GM19023 (cell line): ENCODE results near the gene TNKS1BP1.

Experiments
- ATAC-seq: cut with Tn5 transposase; IDR thresholded peaks from one replicate; pipeline ENCODE4 v1.9.1; 2021; ENCODE audit warnings: mild to moderate bottlenecking, moderate library complexity; ENCODE audit not compliant: unreplicated experiment

TNKS1BP1 gene

GRCh38 chr11:57312511-57313021 is 12.2 kb downstream of the TNKS1BP1 start:
- no peak for ATAC-seq

- peak; percentile 94 for ATAC-seq
Observed at GRCh38 chr11:57311109-57311936, 13.4 kb downstream of the TNKS1BP1 start.

DNA sequence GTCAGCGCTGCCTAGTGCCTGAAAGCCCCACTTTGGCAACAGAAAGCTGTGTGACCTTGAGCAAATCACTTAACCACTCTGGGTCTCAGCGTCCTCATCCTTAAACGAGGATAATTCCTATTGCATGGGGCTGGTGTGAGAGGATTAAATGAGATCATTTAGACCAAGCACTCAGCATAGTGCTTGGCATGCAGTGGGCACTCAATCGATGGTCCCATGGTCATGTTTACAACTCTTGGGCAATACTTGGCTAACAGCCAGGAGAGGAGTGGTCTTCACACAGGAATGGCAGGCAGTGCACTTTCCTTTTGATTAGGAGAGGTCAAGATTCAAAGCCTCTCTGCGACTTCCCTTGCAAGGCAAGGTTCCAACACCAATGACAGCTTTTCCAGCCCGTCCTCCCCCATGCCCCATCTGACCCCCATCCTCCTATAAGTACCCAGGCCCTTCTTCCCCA is 14.1 kb downstream of the TNKS1BP1 start:
- ATAC-seq = no peak

GRCh38 chr11:57310091-57310490 is 14.7 kb downstream of the TNKS1BP1 start:
- no peak for ATAC-seq

GRCh38 chr11:57309106-57310059 is 15.4 kb downstream of the TNKS1BP1 start:
- no peak for ATAC-seq

- no peak for ATAC-seq
Observed at GRCh38 chr11:57308426-57309060, 16.2 kb downstream of the TNKS1BP1 start.

DNA sequence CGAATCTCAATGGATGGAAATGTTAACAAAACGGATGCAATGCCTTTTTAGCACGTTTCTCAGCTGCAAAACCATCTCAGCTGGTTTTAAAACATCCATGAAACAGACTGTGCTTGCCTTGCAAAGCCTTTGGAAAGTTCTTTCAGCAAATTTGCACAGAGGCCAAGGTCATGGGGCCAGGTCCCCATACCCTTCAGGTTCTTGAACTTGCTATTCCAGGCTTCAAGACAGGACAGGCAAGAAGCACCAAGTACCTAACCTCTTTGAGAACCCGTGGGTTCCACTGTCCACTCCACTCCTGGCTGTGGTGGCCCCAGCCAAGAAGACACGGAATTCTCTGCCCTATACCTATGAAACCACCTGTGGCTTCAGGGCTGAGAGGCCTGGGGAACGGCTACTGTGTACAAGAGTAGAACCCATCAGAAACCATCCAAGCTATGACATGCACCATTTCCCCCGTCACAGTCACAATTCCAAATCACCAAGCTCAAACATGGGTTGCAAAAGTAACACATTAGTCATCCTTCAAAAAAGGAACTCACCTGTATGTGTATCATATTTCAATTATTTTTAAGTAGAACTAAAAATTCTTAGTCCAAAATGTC is 17.0 kb downstream of the TNKS1BP1 start:
- no peak for ATAC-seq

DNA sequence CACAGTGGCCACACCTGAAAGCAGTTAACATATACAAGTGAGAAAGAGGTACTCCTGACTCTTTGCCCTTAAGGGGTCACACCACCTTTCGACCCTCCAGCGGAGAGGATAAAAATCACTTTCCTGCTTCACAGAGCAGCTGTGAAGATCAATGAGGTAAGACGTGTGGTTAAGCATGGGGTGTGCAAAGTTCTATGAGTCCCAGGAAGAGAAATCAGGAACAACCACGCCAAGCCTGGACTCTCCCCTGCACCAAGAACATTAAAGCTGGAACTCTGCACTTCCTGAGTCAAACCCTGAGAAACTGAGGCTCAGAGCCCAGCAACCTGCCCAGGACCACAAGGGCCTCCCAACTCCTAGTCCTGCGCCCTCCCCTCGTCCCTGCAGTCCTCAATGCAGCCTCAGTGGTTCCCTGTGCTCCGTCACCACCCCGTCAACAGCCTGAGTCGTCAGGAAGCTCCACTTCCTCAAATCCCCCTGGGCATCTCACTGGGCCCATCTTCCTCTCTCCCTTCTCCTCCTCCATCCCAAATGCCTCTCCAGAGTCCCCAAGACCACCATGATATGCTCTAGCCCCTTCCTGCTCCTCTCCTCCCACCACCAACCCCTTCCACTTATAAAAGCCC is 17.7 kb downstream of the TNKS1BP1 start:
- ATAC-seq = no peak

- ATAC-seq = no peak
Observed at GRCh38 chr11:57306161-57306876, 18.4 kb downstream of the TNKS1BP1 start.

DNA sequence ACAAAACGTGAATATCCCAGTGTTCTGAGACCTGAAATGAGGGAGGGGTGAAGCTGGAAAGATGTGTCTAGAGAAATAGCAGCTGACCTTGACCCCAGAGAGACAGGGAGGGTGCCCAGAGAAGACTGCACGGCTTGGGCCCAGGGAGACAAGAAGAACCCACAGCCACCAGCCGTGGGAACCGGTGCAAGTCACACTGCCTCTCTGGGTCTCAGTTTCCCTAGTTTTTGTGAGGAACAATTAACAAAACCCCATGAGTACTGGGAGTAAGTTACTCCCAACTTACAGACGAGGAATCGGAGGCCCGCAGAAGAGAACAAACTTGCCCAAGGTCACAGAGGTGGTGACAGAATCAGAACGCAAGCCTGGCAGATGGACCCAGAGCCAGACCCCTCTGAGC is 19.2 kb downstream of the TNKS1BP1 start:
- no peak for ATAC-seq

- no peak for ATAC-seq
Observed at GRCh38 chr11:57303990-57304579, 20.7 kb downstream of the TNKS1BP1 start.

GRCh38 chr11:57303280-57303989 is 21.3 kb downstream of the TNKS1BP1 start:
- ATAC-seq = no peak

DNA sequence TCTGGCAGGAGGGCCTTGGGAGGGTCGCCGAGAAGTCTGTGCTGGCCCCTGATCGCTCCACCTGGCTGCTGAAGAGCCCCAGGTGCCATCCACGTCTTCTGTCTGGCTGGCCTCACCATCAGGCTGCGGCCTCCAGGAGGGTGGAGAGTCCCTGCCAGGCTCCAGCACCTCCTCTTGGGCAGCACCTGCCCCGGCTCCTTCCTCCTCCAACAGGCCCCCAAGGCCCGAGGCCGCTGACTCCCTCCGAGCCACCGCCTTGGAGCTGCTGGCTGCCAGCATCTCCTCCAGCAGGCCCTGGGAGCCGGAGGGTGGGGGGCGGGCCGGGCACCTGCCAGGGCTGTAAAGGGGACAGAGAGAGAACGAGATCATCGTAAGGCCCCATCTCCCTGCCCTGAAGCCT is 22.3 kb downstream of the TNKS1BP1 start:
- ATAC-seq = no peak

GRCh38 chr11:57301711-57302423 is 22.9 kb downstream of the TNKS1BP1 start:
- no peak for ATAC-seq

DNA sequence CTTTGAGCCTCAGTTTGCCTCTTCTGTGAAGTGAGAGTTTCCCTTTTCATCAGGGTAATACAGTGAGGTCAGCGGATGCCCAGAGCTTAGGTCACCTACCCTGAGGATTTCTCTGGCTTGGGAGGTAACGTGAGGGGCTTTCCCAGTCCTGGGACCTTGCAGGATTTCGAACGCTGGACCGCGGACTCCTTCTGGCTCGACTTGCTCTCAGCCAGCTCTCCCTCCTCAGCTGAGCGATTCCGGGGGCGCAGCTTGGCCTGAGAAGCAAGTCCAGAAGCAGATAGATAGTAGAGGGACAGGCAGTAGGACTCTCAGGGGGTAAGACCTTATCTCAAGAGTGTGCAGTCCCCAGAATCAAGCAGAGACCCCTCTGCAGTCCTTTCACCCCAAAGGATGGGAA is 24.0 kb downstream of the TNKS1BP1 start:
- no peak for ATAC-seq

DNA sequence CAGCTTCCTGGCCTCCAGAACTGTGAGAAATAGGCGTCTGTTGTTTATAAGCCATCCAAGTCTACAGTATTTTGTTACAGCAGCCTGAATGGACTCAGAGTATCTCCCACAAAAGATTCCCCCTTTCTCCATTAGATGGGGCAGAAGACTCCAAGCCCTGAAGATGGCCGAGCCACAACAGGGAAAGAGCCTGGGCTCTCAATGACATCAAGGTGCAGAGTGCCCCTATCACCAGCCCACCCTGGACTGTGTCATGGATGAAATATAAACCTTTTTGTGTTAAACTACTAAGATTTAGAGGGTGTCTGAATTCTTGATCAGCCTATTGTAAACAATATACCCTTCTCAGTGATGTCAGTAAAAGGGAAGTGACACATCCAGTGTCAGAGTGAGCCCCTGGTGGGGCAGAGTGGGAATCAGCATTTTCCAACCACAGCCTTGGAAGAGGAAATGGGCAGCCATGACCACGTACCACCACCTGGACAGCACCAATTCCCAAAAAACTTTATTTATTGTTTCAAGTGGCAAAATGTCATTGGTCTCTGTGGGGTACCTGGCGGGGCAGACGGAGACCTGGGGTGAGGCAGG is 25.5 kb downstream of the TNKS1BP1 start:
- no peak for ATAC-seq

DNA sequence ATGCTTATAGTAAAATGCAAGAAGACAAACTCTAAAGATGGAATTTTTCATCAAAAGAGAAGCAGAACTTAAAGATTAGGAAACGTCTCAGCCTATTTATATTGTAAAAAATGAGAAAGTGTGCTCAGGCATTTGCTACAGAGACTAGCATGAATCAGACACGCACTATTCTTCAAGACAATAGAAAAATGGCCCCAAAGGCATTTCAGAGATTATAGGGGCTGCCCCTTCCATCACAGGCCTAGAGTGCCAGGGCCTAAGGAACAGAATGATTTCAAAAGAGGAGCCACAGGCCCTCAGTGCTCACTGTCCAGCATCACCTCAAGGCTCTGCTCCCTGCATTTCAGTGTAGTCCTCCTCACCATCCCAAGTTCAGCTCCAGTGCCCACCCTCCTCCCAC is 27.5 kb downstream of the TNKS1BP1 start:
- ATAC-seq = no peak
